ENCODE results near the gene MMD. TPM values are rescaled to one million over a fixed set of nuclear protein-coding genes. Genes with fewer than 3 reads are reported as not detected.
"Not testable (repeated sequence)": the region's sequence is repeated elsewhere in the genome, so short reads cannot be mapped to it uniquely, and the experiment has no call there.

MMD gene
- total RNA-seq (2014; rRNA removed; shearing (Covaris generic)) (6.6 and 8.3 TPM in 2 replicates), polyA plus RNA-seq (2016; fragmentation: Nextera tagmentation; extraction: Ambion mirVana) (6.0 and 6.7 TPM in 2 replicates)

DNA sequence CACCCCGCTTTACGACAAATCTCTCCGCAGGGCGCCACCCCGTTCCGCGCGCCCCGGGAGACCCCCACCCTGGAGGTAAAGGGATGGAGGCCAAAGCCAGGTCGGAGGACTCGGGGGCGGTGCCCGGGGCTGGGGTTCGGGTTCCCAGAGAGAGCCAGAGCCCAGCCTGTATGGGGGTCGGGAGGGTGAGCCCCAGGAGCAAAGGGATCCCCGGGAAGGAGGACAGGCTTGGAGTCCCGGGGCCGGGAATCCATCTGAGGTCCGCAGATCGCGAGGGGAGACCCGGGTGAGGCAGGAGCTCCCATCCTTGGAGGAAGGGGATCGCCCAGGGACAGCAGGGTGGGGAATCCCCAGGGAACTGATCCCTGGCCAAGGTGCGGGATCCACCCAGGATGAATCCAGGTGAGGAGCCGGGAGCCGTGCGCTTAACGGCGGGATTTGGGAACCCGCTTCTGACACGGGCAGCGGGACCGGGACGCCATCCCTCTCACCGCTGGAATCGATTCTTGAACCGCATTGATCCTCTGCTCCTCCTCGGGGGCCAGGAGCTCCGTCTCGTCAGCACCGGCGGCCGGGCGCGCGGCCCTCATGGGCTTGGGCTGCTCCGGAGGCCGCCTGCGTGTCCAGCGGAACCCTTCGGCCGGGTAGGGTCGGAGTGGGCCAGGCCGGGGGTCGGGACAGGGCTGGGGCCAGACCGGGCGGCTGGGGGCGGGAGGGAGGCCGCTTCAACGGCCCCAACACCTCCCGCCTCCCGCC, at the start of gene MMD:
MMD (minus strand) TSS at position 657 of the 756 bp plus-strand sequence; CDS start at position 517, 140 bp downstream.
- Histone ChIP-seq H4K20me1 (ENCODE audit: insufficient read depth) (no peaks in the 10 kb centered on the region), H3K27ac (no peak within 1 kb of the TSS), H3K4me2 (ENCODE audit: unreplicated experiment) (peak within 1 kb of the TSS; percentile 81), H3K36me3 (ENCODE audit: low read depth) (no peaks in the 10 kb centered on the region), H3K9me3 (ENCODE audit: low read depth) (no peaks in the 10 kb centered on the region), H3K9me2 (ENCODE audit: insufficient read depth) (no peaks in the 10 kb centered on the region), H3K4me3 (peak within 1 kb of the TSS; percentile 77), H3K9ac (peak within 1 kb of the TSS; percentile 79), H3F3A (ENCODE audit: insufficient read depth) (no peaks in the 10 kb centered on the region), H3K4me1 (ENCODE audit: insufficient read depth) (no peaks in the 10 kb centered on the region), H3K79me2 (ENCODE audit: insufficient read depth) (peaks cover 5% of the 10 kb centered on the region; the same call in 1 of the 2 replicates), H3K27me3 (replicated peaks; ENCODE audit: insufficient read depth) (no peaks in the 10 kb centered on the region; the same call in 1 of the 2 replicates), H2AFZ (peak within 1 kb of the TSS; percentile 94)
- 0 to 1% methylated on average over 48 to 60 of the region's 62 CpGs for WGBS, 2 experiments (ENCODE audit: low coverage in 1 of 2, low lambda C conversion rate in 2 of 2, missing lambda C conversion rate in 2 of 2)
- in situ Hi-C loops (cut with MboI), result no loop called here
- DNase-seq, result peak; percentile 33
- TF ChIP-seq EZH2 (IDR thresholded peaks at IDR 0.05; ENCODE audit: insufficient read depth, poor library complexity, severe bottlenecking), result no peak
- no peak for TF ChIP-seq EZH2phosphoT487 (IDR thresholded peaks at IDR 0.05; ENCODE audit: insufficient read depth, low read depth)

DNA sequence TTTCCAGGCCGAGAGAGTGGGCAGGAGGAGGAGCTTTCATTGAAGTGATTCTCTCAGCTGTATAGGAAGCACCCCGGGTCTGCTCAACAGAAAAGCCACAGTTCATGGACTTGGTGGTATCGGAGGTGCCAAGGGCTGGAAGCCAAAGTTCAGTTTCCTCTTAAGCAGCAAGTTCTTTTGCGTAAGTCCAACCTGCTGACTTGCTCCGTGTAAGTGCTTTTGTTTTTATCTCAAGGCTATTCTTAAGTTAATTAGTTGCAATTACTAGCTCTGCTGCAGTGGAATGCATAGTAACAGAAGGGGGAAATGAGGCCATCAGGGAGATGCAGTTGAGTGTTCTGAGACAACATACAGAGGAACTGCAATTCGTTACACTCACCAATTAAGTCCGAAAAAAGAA, 45.0 kb upstream of the MMD start:
- H3K9me2 ChIP-seq (ENCODE audit: insufficient read depth), result no peaks in the 10 kb centered on the region
- no peaks in the 10 kb centered on the region for H3K27me3 ChIP-seq (replicated peaks; ENCODE audit: insufficient read depth)
- no peak overlapping the region for H3K4me2 ChIP-seq (ENCODE audit: unreplicated experiment)
- no peaks in the 10 kb centered on the region for H3F3A ChIP-seq (ENCODE audit: insufficient read depth)
- no peaks in the 10 kb centered on the region for H3K4me1 ChIP-seq (ENCODE audit: insufficient read depth)
- no peaks in the 10 kb centered on the region for H3K9me3 ChIP-seq (ENCODE audit: low read depth)
- H3K79me2 ChIP-seq (ENCODE audit: insufficient read depth), result no peaks in the 10 kb centered on the region
- no peak for DNase-seq
- H3K4me3 ChIP-seq, result no peak overlapping the region
- H2AFZ ChIP-seq, result no peak overlapping the region
- no peaks in the 10 kb centered on the region for H3K36me3 ChIP-seq (ENCODE audit: low read depth)
- in situ Hi-C loops (cut with MboI), result no loop called here
- H3K9ac ChIP-seq, result no peak overlapping the region
- H3K27ac ChIP-seq, result no peak overlapping the region
- no peak for TF ChIP-seq EZH2phosphoT487 (IDR thresholded peaks at IDR 0.05; ENCODE audit: insufficient read depth, low read depth)
- no peak for TF ChIP-seq EZH2 (IDR thresholded peaks at IDR 0.05; ENCODE audit: insufficient read depth, poor library complexity, severe bottlenecking)
- H4K20me1 ChIP-seq (ENCODE audit: insufficient read depth), result no peaks in the 10 kb centered on the region
- WGBS, 2 experiments (ENCODE audit: low coverage in 1 of 2, low lambda C conversion rate in 2 of 2, missing lambda C conversion rate in 2 of 2), result 34 to 39% methylated on average over 7 of the region's 7 CpGs

DNA sequence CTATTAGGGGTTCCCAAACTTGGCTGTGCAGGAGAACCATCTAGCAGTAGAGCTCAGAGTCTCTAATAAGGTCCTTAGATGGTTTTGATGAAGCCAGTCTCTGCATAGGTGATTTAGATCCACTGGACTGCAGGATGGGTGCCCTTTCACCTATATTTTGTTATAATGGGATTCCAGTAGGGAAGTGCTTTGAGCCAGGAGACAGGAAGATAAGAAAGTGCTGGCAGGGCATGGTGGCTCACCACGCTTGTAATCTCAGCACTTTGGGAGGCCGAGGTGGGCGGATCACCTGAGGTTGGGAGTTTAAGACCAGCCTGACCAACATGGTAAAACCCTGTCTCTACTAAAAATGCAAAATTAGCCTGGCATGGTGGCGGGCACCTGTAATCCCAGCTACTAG, 44.1 kb upstream of the MMD start:
- H3K9me2 ChIP-seq (ENCODE audit: insufficient read depth); H3K79me2 ChIP-seq (ENCODE audit: insufficient read depth); H3K9ac ChIP-seq; H3K4me3 ChIP-seq; H3K4me1 ChIP-seq (ENCODE audit: insufficient read depth); H2AFZ ChIP-seq; H3K27ac ChIP-seq; H3K9me3 ChIP-seq (ENCODE audit: low read depth); H3F3A ChIP-seq (ENCODE audit: insufficient read depth); in situ Hi-C loops (cut with MboI); H3K4me2 ChIP-seq (ENCODE audit: unreplicated experiment); H3K27me3 ChIP-seq (replicated peaks; ENCODE audit: insufficient read depth); DNase-seq; H3K36me3 ChIP-seq (ENCODE audit: low read depth); H4K20me1 ChIP-seq (ENCODE audit: insufficient read depth): not testable (repeated sequence)
- WGBS, 2 experiments (ENCODE audit: low coverage in 1 of 2, low lambda C conversion rate in 2 of 2, missing lambda C conversion rate in 2 of 2), result 92 to 96% methylated on average over 4 of the region's 4 CpGs

DNA sequence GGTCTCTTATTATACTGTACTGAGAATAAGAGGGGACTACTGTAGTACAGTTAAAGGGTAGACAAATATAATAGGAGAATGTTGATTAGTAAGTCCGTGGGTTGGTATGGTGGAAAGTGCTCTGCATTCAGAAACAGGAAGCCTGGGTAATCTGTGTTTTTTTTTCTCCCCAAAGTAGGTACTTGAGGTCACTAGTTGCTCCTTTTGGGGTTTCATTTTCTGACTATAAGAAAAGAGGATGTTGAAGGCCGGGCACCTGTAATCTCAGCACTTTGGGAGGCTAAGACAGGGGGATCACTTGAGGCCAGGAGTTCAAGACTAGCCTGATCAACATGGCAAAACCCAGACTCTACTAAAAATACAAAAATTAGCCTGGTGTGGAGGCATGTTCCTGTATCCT, 42.0 kb upstream of the MMD start:
- 65 to 66% methylated on average over 2 of the region's 2 CpGs for WGBS, 2 experiments (ENCODE audit: low coverage in 1 of 2, low lambda C conversion rate in 2 of 2, missing lambda C conversion rate in 2 of 2)

More for the DNA sequence above, 42.0 kb upstream of the MMD start:
- no peak for DNase-seq
- Histone ChIP-seq H3F3A (ENCODE audit: insufficient read depth) (no peaks in the 10 kb centered on the region), H3K27me3 (replicated peaks; ENCODE audit: insufficient read depth) (no peaks in the 10 kb centered on the region), H3K36me3 (ENCODE audit: low read depth) (no peaks in the 10 kb centered on the region), H2AFZ (no peak overlapping the region), H3K4me1 (ENCODE audit: insufficient read depth) (peaks cover 10% of the 10 kb centered on the region), H3K27ac (no peak overlapping the region), H3K9me2 (ENCODE audit: insufficient read depth) (no peaks in the 10 kb centered on the region), H3K4me3 (no peak overlapping the region), H4K20me1 (ENCODE audit: insufficient read depth) (no peaks in the 10 kb centered on the region), H3K4me2 (ENCODE audit: unreplicated experiment) (no peak overlapping the region), H3K9ac (no peak overlapping the region), H3K9me3 (ENCODE audit: low read depth) (no peaks in the 10 kb centered on the region), H3K79me2 (ENCODE audit: insufficient read depth) (no peaks in the 10 kb centered on the region)
- in situ Hi-C loops (cut with MboI), result no loop called here
- no peak for TF ChIP-seq EZH2 (IDR thresholded peaks at IDR 0.05; ENCODE audit: insufficient read depth, poor library complexity, severe bottlenecking)
- no peak for TF ChIP-seq EZH2phosphoT487 (IDR thresholded peaks at IDR 0.05; ENCODE audit: insufficient read depth, low read depth)

Measured in GM23248 (cell line).